ENCODE measurements around the gene SYNRG.
A peak's percentile ranks its signal among the peaks of the same experiment; 100 is the strongest.

The SYNRG gene

DNA sequence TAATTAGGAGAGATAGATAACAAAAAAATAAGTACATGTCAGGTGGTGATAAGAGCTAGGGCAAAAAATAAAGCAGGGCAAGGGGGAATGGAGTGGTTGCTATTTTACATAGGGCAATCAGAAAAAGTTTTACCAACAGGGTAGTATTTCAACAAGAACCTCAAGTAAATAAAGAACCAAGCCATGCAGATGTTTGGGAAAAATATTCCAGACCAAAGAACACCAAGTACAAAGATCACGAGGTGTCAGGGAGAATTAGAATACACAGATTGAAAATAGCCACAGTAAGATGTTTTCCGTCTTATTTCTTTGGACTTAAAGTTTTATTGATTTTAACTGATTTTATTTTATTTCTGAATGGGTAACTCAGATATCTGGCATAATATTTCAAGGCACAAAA is 11.1 kb downstream of the SYNRG start:
- DNase-seq (ENCODE audit: low spot score) = no peak

GRCh38 chr17:37592291-37592690 is 16.9 kb downstream of the SYNRG start:
- no peak for DNase-seq (ENCODE audit: low spot score)

DNA sequence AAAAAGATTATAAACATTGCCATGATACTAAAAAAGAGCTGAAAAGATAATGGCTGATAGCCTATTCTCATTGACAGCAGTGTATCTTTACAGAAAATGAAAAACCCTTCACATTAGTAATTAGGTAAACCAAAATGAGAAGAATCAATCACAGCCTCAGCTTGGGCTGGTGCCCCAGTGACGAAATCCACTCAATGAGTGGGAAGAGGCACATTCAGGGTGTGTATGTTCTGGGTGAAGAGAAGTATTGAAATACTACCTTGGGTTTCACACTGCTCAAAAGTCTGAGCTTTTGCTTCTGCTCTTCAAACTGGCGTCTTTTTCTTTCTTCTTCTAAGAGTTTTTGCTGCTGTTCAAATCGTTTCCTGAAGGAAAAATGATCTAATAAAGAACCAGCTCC is 24.2 kb downstream of the SYNRG start:
- DNase-seq (ENCODE audit: low spot score) = no peak

GRCh38 chr17:37576281-37576680 is 32.9 kb downstream of the SYNRG start:
- no peak for DNase-seq (ENCODE audit: low spot score)

GRCh38 chr17:37574427-37574826 is 34.8 kb downstream of the SYNRG start:
- DNase-seq (ENCODE audit: low spot score) = no peak

GRCh38 chr17:37571674-37572073 is 37.5 kb downstream of the SYNRG start:
- no peak for DNase-seq (ENCODE audit: low spot score)

DNA sequence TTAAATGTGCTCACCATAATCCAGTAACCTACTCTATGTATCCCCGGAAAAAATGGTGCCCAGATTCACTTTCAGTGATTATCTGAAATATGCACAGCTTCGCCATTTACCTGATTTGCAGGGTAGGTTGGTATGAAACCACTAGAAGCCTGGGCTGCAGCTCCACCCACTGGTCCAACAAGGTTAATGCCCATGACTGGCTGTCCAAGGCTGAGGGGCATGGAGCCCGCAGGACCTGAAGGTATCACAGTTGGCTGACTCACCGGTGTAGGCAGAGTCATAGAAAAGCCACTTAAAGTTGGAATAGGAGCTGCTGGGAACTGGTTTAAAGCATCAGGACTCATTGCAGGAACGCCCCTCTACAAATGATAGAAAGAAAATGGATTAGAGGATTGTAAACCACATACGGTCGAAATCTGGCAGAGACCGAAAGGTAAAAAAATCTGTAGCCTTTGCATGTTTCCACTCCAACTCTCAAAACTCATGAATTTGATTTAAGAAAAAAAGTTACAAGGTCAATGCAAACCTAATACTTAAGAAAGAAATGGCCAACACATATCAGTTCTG is 38.6 kb downstream of the SYNRG start:
- peak; percentile 65 for DNase-seq (ENCODE audit: low spot score)

- DNase-seq (ENCODE audit: low spot score) = no peak
Measured at GRCh38 chr17:37568350-37569053, 40.7 kb downstream of the SYNRG start.

GRCh38 chr17:37567538-37567937 is 41.7 kb downstream of the SYNRG start:
- DNase-seq (ENCODE audit: low spot score) = no peak

DNA sequence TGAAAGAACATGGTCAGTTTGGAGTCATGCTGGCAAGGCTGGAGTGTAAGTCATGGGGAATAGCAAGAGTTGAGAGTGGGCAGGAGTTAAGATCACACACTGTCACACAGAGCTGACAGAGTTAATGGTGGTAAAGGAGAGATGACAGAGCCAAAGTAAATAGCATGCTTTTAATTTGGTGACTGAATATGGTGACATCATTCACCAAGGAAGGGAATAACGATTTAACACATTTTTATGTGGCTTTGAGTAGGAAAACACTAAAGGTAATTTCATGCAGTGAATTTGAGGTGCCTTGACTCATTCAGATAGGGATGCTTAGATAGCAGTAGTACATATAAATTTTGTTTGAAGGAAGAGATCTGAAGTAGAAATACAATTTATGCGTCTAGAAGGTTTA is 42.1 kb downstream of the SYNRG start:
- DNase-seq (ENCODE audit: low spot score) = no peak

- no peak for DNase-seq (ENCODE audit: low spot score)
Measured at GRCh38 chr17:37564252-37564651, 45.0 kb downstream of the SYNRG start.

DNA sequence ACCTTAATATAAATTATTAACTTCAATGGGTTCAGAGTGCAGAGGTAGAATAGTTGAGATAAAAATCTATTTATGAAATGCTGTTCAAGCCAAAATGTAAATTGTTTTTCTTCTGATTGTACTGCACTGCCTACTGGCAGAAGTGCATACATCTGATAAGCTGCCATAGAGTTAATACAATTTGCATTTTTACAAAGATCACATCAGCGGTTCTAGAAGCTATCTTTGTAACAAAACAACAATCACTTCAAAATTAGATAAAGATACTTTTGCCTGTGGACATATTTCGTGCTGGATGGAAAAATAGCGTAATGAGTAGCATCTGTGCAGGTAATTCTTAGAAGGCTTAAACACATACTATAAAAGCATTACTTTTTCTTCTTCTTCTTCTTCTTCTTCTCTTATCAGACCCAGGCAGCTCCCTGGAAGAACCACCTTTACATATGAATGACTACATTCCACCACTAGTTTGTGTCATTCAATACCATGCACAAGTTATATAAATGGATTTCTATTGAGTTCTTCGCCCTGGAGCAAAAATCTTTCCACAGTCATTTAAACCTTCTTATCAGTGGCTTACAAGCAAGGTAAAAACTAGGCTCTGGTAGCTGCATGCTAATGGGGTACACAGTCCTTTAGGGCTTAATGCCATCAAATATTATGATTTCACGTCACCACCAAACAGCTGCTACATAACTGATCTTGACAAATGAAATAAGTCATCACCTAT is 47.0 kb downstream of the SYNRG start:
- DNase-seq (ENCODE audit: low spot score) = no peak

DNA sequence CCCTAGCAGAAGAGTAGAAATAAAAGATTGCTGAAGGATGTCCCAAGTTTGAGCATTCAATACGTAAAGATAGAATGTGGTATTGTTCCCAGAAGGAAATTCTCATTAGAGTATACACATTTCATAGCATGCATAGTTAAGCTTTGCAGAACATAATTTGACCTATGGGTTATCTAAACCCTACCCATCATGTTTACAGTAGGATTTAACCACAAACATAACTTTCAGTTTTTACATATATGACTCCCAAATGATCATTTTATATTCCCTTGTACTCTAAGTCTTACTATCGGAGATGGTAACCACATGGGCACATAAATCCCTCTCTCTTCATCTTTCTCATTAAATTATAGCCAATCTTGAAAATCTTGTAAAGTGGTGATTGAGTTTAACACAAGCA is 50.9 kb downstream of the SYNRG start:
- no peak for DNase-seq (ENCODE audit: low spot score)

GRCh38 chr17:37557482-37557881 is 51.7 kb downstream of the SYNRG start:
- DNase-seq (ENCODE audit: low spot score) = no peak

DNA sequence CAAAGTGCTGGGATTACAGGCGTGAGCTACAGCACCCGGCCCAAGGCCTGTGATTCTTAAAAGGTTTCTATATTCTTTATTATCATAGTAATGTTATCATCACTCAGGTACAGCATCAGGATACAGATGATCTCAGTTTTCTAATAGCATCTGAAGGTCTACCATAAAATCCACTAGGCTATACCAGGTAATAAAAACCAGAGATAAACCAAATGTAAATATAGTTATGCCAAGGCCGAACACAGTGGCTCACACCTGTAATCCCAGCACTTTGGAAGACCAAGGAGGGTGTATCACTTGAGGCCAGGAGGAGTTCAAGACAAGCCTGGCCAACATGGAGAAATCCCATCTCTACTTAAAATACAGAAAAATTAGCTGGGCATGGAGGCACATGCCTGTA is 53.8 kb downstream of the SYNRG start:
- no peak for DNase-seq (ENCODE audit: low spot score)

DNA sequence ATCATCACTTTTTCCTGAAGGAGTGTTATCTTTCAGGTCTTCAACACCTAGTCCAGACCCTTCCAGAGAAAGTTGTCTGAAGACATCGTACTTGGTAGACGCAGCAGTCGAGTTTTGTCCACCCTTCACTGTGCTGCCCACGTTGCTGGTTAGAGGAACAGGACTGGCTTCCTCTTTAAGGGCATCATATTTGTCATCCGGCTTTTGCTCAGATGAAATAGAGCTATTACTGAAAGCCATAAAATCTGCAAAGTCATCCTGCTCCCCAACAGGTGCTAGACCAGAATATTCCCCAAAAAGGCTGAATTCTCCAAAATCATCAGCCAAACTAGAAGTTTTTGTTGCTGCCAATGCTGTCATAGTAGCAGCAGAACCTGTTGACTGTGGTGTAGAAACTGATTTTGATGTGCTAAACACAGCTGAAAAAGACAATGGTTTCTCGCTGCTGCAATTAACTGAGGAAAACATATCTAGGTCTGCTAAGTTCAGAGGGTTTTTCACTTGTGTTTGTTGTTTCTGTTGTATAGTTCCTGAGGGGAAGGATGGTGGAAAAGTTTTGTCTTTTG is 55.7 kb downstream of the SYNRG start:
- DNase-seq (ENCODE audit: low spot score) = no peak

- DNase-seq (ENCODE audit: low spot score) = no peak
Measured at GRCh38 chr17:37551788-37552187, 57.4 kb downstream of the SYNRG start.

DNA sequence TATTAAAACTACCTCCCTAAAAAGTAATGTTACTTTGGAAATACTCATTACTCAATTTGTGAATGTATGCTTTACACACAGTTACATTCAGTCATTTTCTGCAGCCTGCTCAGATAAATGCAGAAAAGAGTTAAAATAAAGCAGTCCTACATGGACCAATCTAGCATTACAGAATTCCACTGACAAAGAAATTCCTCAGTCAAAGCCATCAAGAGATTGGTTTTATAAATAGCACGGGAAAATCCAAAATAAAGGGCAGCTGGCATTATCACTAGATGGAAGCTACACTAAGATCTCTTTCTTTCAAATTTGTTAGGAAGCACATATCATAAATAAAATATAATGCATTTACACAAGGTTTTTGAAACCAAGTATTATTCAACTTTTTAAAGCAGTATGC is 61.2 kb downstream of the SYNRG start:
- no peak for DNase-seq (ENCODE audit: low spot score)

GRCh38 chr17:37546302-37546701 is 62.9 kb downstream of the SYNRG start:
- DNase-seq (ENCODE audit: low spot score) = no peak

DNA sequence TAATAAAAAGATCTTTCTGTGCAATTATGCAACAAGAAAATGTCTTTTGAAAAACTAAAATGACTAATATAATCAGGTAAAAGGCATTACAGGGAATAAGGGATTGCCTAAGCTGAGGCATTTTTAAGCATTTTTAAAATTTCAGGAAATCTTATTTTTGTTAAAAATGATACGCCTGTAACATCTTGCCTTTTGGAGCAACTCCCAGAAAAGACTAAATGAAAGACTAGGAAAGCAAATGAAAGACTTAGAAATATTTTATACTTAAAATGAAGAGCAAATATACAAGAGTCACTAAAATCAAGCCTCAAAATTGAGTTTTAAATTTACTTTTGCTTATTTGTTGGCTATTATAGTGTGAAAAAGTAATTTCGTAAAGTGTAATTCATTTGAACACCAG is 63.7 kb downstream of the SYNRG start:
- DNase-seq (ENCODE audit: low spot score) = no peak

DNA sequence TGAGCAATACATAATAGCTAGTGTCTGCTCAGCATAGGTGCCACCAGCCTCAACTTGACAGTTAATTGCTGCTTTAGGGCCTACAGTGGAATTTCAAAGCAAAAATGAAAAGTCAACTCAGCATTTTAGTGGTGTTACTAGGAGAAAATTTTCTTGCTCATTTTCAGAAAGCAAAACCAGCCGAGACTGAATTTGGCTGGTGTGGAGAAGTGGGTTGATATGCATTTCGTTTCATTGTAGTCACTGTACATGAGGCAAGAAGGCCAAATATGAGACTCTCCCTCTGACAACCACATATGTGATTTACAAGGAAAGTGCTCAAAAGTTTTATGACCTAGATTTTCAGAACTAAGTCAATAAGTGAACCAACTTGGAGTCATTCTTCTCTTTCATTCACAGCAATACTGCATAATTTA is 65.6 kb downstream of the SYNRG start:
- DNase-seq (ENCODE audit: low spot score) = no peak

DNA sequence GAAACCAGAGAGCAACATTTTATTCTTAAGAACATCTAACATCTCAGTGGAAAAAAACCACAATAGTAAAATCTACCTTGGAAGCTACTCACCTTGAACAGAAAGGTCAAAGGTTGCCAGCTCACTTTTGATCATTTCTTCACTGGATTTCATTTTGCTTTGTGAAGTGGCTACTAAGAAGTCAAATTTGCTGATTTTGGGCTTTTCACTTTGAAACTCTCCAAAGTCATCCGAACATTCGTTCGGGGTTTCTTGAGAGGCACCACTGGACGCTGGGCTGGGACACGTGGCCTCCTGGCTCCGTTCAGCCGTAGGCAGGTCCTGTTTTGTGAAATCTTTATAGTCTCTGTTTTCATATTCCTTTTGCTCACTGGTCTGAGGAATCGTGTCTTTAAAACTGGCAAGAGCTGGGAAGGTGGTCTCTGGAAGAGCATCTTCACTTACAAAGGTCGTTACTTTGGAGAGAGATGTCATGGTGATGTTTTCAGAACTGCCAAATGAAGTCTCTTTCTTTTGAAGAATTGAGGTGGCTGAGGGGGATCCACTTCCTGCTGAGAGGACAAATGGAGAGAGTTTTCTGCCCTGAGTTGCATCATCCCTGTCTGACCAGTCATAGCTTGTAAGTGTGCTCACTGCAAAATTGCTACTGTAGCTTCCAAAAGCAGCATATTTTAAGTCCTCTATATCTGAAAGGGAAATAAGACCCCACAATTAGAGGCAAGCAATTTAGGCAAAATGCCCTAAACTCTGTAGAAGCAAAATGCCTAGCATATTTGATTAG is 67.1 kb downstream of the SYNRG start:
- no peak for DNase-seq (ENCODE audit: low spot score)
